GM12878 (cell line): ENCODE measurements around the gene FHL1. TPM values are rescaled to one million over a fixed set of nuclear protein-coding genes. Genes with fewer than 3 reads are reported as not detected.
A peak's percentile ranks its signal among the peaks of the same experiment; 100 is the strongest.

ENCODE experiments used
- ATAC-seq: fragments of 200-7000 bp; cut with Tn5 transposase; 3 replicates; pipeline ENCODE4 v1.9.1; 2020; ENCODE audit warnings: mild to moderate bottlenecking, moderate library complexity
- BruUV-seq: library from RNA; stranded (reverse); fragments of 400-500 nt; replicated peaks from 2 replicates; lab custom pipeline; 2021; lab: Mats Ljungman, UMichigan
- CTCF ChIA-PET: fragments of 300-600 bp; sonication (Branson Sonifier 250); formaldehyde crosslinking; extraction: SDS; loops from one replicate; lab custom pipeline; 2021; ENCODE audit warnings: inconsistent platforms; lab: Yijun Ruan, JAX
- POLR2A ChIA-PET: fragments of 350-600 bp; formaldehyde crosslinking; extraction: SDS; loops from one replicate; lab custom pipeline; 2021; ENCODE audit warnings: inconsistent platforms; lab: Charles Lee
- RAD21 ChIA-PET: fragments of 300-600 bp; sonication (Branson Sonifier 250); formaldehyde crosslinking; loops from one replicate; lab custom pipeline; 2023; ENCODE audit warnings: antibody characterized with exemption; ENCODE audit not compliant: unreplicated experiment; lab: Charles Lee
- SMC1A ChIA-PET: fragments of 300-600 bp; sonication (Branson Sonifier 250); formaldehyde crosslinking; loops from one replicate; lab custom pipeline; 2023; ENCODE audit not compliant: unreplicated experiment, uncharacterized antibody; lab: Charles Lee
- DNase-seq: peaks from one replicate; pipeline ENCODE4 v3.0.0-alpha.2; 2011; ENCODE audit warnings: low read depth, low spot score
- FAIRE-seq: peaks from 3 replicates; lab custom pipeline; 2011; peaks lifted over from hg19 to GRCh38; lab: Jason Lieb, UNC
- H2AFZ ChIP-seq: 2 replicates; pipeline ENCODE4 v1.6.0; 2011; ENCODE audit warnings: low read depth, low read length, control low read depth; ENCODE audit not compliant: control insufficient read depth
- H3K27ac ChIP-seq: 2 replicates; pipeline ENCODE4 v1.5.1; 2011; ENCODE audit warnings: control low read depth; ENCODE audit not compliant: control insufficient read depth, insufficient read depth
- H3K27me3 ChIP-seq, 2 experiments: replicated peaks in 1 of 2; 2 replicates each; pipeline versions ENCODE4 v1.6.0 to v1.6.1; 2011; ENCODE audit warnings: low read length in 1 of 2; ENCODE audit not compliant: control insufficient read depth in 2 of 2, insufficient read depth in 2 of 2
- H3K36me3 ChIP-seq, 2 experiments: 2 replicates each; pipeline ENCODE4 v1.5.1; 2011; ENCODE audit warnings: low read length in 1 of 2; ENCODE audit not compliant: control insufficient read depth in 2 of 2, insufficient read depth in 2 of 2
- H3K4me1 ChIP-seq: 2 replicates; pipeline ENCODE4 v1.6.1; 2011; ENCODE audit warnings: mild to moderate bottlenecking, low read length, moderate library complexity, mixed read lengths; ENCODE audit not compliant: control insufficient read depth, insufficient read depth
- H3K4me2 ChIP-seq: 2 replicates; pipeline ENCODE4 v1.6.0; 2011; ENCODE audit warnings: control low read depth; ENCODE audit not compliant: control insufficient read depth, insufficient read depth
- H3K4me3 ChIP-seq: fragments of 200-600 bp; sonication (generic); 2 replicates; pipeline ENCODE4 v1.5.1; 2016
- H3K79me2 ChIP-seq: 2 replicates; pipeline ENCODE4 v1.6.0; 2011; ENCODE audit warnings: low read length; ENCODE audit not compliant: control insufficient read depth, insufficient read depth
- H3K9ac ChIP-seq: 2 replicates; pipeline ENCODE4 v1.8.0; 2011; ENCODE audit warnings: low read length, control low read depth, mixed read lengths; ENCODE audit not compliant: control insufficient read depth, insufficient read depth
- H3K9me3 ChIP-seq: replicated peaks from 3 replicates; pipeline ENCODE4 v1.5.1; 2011; ENCODE audit warnings: mild to moderate bottlenecking, low read length; ENCODE audit not compliant: control insufficient read depth, insufficient read depth
- H4K20me1 ChIP-seq: 2 replicates; pipeline ENCODE4 v1.6.0; 2011; ENCODE audit not compliant: control insufficient read depth, insufficient read depth
- BCL11A ChIP-seq: IDR thresholded peaks from 2 replicates; pipeline ENCODE4 v1.6.1; 2011; ENCODE audit warnings: low read depth, low read length
- BMI1 ChIP-seq: fragments of 450-650 bp; IDR thresholded peaks from 2 replicates; pipeline ENCODE4 v1.6.1; 2016; ENCODE audit warnings: mild to moderate bottlenecking, moderate library complexity, borderline replicate concordance
- CBFB ChIP-seq: IDR thresholded peaks from 2 replicates; pipeline ENCODE4 v1.6.1; 2016; ENCODE audit warnings: antibody characterized with exemption, low read depth
- DPF2 ChIP-seq: fragments of 450-650 bp; IDR thresholded peaks from 2 replicates; pipeline ENCODE4 v1.6.1; 2017; ENCODE audit warnings: mild to moderate bottlenecking
- EGR1 ChIP-seq, 2 experiments: IDR thresholded peaks; 1 replicate in 1 of 2; 2 replicates in 1 of 2; pipeline ENCODE4 v1.6.1; 2011 to 2012; ENCODE audit warnings: low read depth in 2 of 2, low read length in 2 of 2, borderline replicate concordance in 1 of 2, mild to moderate bottlenecking in 1 of 2, moderate library complexity in 1 of 2
- GATAD2B ChIP-seq: fragments of 450-650 bp; conservative IDR thresholded peaks from 2 replicates; pipeline ENCODE4 v1.6.1; 2017; ENCODE audit warnings: low read depth, mild to moderate bottlenecking, moderate library complexity
- HCFC1 ChIP-seq: fragments of 150-350 bp; IDR thresholded peaks from 2 replicates; pipeline ENCODE4 v1.6.1; 2014; ENCODE audit warnings: low read length
- JUNB ChIP-seq: IDR thresholded peaks from 2 replicates; pipeline ENCODE4 v1.6.1; 2016; ENCODE audit warnings: antibody characterized with exemption, mild to moderate bottlenecking
- JUND ChIP-seq: IDR thresholded peaks from 2 replicates; pipeline ENCODE4 v1.6.1; 2012; ENCODE audit warnings: low read depth, mild to moderate bottlenecking, low read length, improper control_type of control experiment, moderate library complexity
- KLF5 ChIP-seq: fragments of 450-650 bp; IDR thresholded peaks from 2 replicates; pipeline ENCODE4 v1.6.1; 2014; ENCODE audit warnings: mild to moderate bottlenecking; ENCODE audit not compliant: partially characterized antibody
- RCOR1 ChIP-seq: conservative IDR thresholded peaks from 2 replicates; pipeline ENCODE4 v1.6.1; 2012; ENCODE audit warnings: low read depth, low read length, improper control_type of control experiment
- SIX5 ChIP-seq: IDR thresholded peaks from 2 replicates; pipeline ENCODE4 v1.6.1; 2011; ENCODE audit warnings: mild to moderate bottlenecking, low read depth, low read length, moderate library complexity; ENCODE audit not compliant: severe bottlenecking
- SP1 ChIP-seq: IDR thresholded peaks from one replicate; pipeline ENCODE4 v1.6.1; 2011; ENCODE audit warnings: low read depth, low read length
- STAT3 ChIP-seq: IDR thresholded peaks from 2 replicates; pipeline ENCODE4 v1.6.1; 2011; ENCODE audit warnings: low read depth, low read length, improper control_type of control experiment
- TBL1XR1 ChIP-seq: IDR thresholded peaks from 2 replicates; pipeline ENCODE4 v1.6.1; 2012; ENCODE audit warnings: low read depth, low read length, improper control_type of control experiment
- TCF3 ChIP-seq: IDR thresholded peaks from 2 replicates; pipeline ENCODE4 v1.6.1; 2012; ENCODE audit warnings: low read depth, mild to moderate bottlenecking, low read length, borderline replicate concordance; ENCODE audit not compliant: insufficient read depth
- TCF7 ChIP-seq: IDR thresholded peaks from 2 replicates; pipeline ENCODE4 v1.6.1; 2014; ENCODE audit warnings: antibody characterized with exemption, borderline replicate concordance
- WRNIP1 ChIP-seq: IDR thresholded peaks from 2 replicates; pipeline ENCODE4 v1.6.1; 2011; ENCODE audit warnings: low read depth, low read length, improper control_type of control experiment, borderline replicate concordance
- ZNF384 ChIP-seq: IDR thresholded peaks from 2 replicates; pipeline ENCODE4 v1.6.1; 2012; ENCODE audit warnings: low read depth, mild to moderate bottlenecking, low read length, improper control_type of control experiment, borderline replicate concordance
- ZNF622 ChIP-seq: fragments of 450-650 bp; IDR thresholded peaks from 2 replicates; pipeline ENCODE4 v1.6.1; 2017; ENCODE audit warnings: mild to moderate bottlenecking, inconsistent platforms
- WGBS: methylation state at CpG from one replicate; pipeline ENCODE4 v1.1.6; 2016; ENCODE audit warnings: low lambda C conversion rate; ENCODE audit not compliant: insufficient replicate concordance, insufficient coverage; ENCODE audit errors: missing lambda C conversion rate; 5-methylcytosine and 5-hydroxymethylcytosine counted together
- in situ Hi-C: fragments of 300-500 bp; cut with MboI; formaldehyde crosslinking; loops from 9 replicates; pipeline ENCODE4 v1.14.3; 2018; ENCODE audit warnings: mixed read lengths
- intact Hi-C: fragments of 100-400 bp; cut with micrococcal nuclease; formaldehyde crosslinking; loops from one replicate; pipeline ENCODE4 v1.14.2; 2022; ENCODE audit not compliant: unreplicated experiment
- polyA plus RNA-seq, 11 experiments: library from polyadenylated mRNA; depleted of rRNA in 4 of 11; unstranded in 6 of 11; stranded (reverse) in 5 of 11; fragments of >200 nt; fragmentation: Nextera tagmentation in 4 of 11; fragmentation: Illumina TruSeq in 1 of 11; extraction: Ambion mirVana in 4 of 11; extraction: Trizol in 1 of 11; gene quantifications; 1 replicate in 1 of 11; 2 replicates in 10 of 11; pipeline versions ENCODE4 v1.2.1 to v1.2.3, GENCODE V29; 2011 to 2016; ENCODE audit warnings: inconsistent platforms in 2 of 11, missing spikeins in 2 of 11, low read depth in 1 of 11
- total RNA-seq, 4 experiments: library from RNA; depleted of rRNA in 3 of 4; stranded (reverse); fragments of >200 nt in 3 of 4; fragmentation: Illumina TruSeq in 1 of 4; extraction: Trizol in 1 of 4; gene quantifications; 2 replicates each; pipeline versions ENCODE4 v1.2.1 to v1.2.3, GENCODE V29; 2013 to 2021
- TF ChIP-seq, protein P1 (sequence below): fragments of 150-350 bp; IDR thresholded peaks from 2 replicates; pipeline ENCODE4 v1.6.1; 2014; ENCODE audit warnings: mild to moderate bottlenecking, low read depth, low read length
- TF ChIP-seq, protein P2 (sequence below): fragments of 450-650 bp; IDR thresholded peaks from 2 replicates; pipeline ENCODE4 v1.6.1; 2017; ENCODE audit warnings: antibody characterized with exemption, mild to moderate bottlenecking, moderate library complexity

The FHL1 gene
- total and polyA plus RNA-seq, 10 of the 15 experiments (the other 5 are each of a cell fraction or from before 2014, with no cell fraction given), result 0.13 to 0.59 (median 0.34) TPM; not detected in 1

DNA sequence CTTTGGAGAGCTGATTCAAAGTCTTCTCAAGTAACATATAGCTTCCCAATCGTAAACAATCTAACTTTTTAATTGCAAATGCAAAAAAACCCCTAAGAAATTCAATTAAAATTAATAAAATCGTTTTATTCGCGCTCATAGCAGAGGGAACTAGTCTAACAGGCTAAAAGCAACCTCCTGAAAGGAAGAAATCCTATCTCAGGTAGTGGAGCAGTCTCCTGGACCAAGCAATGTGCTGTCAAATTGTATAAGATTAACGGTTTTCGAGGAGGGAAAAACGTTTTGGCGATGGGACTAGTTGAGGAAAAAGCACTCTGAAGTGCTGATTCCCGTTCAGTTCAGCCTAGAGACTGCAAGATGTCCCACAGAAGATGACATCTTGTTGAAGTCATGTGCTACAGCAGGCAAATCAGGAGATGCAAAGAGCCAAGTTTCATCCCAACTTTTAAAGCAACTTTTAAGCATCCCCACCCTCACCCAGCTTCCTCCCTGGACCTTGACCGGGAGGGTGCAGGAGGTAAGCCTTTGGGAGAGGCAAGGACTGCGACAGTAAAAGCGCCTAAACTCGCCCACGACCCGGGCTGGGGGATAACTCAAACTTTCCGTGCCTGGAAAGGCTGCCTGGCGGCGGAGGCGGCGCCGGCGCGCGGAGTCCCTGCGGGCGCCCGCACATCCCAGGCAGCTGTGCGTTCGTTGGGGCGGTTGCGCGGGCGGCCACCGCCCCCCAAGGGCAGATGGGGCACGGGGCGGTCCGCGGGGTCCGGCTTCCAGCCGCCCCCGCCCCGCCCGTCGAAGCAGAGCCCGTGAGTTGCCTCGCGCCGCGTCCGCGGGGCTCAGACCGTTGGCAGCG lies 103.1 kb downstream of the FHL1 start:
- ChIA-PET POLR2A (no interaction called here), SMC1A (interaction anchor here (1.2 to 1.3 kb wide), 2 partner anchors 48 to 282 kb away, joined by 3 read pairs; no protein-coding TSS in a partner anchor), RAD21 (no interaction called here), CTCF (interaction anchor here (1.0 to 3.3 kb wide), 5 partner anchors 17 to 222 kb away, joined by 3 to 18 read pairs (median 4); no protein-coding TSS in a partner anchor)
- H3K36me3 ChIP-seq, result no peaks in the 10 kb centered on the region
- WGBS, result 15% methylated on average over 37 of the region's 53 CpGs
- FAIRE-seq (peak; percentile 78), DNase-seq (no peak), ATAC-seq (peak; percentile 65)
- no peaks in the 10 kb centered on the region for H3K9me3 ChIP-seq
- peak overlapping the region; percentile 89 for H3K4me2 ChIP-seq
- H2AFZ ChIP-seq, result peak overlapping the region; percentile 78
- peaks cover 4% of the 10 kb centered on the region for H3K79me2 ChIP-seq
- no peaks in the 10 kb centered on the region for H3K27me3 ChIP-seq
- H3K9ac ChIP-seq, result peak overlapping the region; percentile 60; the same call in 1 of the 2 replicates
- no TSS peak for BruUV-seq
- no peaks in the 10 kb centered on the region for H4K20me1 ChIP-seq
- intact Hi-C loops, result no loop called here
- H3K4me3 ChIP-seq, result peak overlapping the region; percentile 70
- H3K4me1 ChIP-seq, result no peaks in the 10 kb centered on the region
- in situ Hi-C loops, result no loop called here
- no peak overlapping the region; the same call in none of the 2 replicates for H3K27ac ChIP-seq
- TF ChIP-seq ZNF384, result no peak
- no peak for TF ChIP-seq WRNIP1
- peak in 1 of 2 experiments; percentile 39; a peak in 1 of 3 replicates for TF ChIP-seq EGR1 (IDR thresholded peaks at IDR 0.05; ENCODE audit: borderline replicate concordance in 1 of 2, low read depth in 2 of 2, low read length in 2 of 2)
- TF ChIP-seq CBFB, result no peak
- TF ChIP-seq STAT3, result no peak
- no peak for TF ChIP-seq RCOR1
- TF ChIP-seq GATAD2B, result 0 out of 2 replicates have a peak, but pooled peaks have one; percentile 40
- no peak for TF ChIP-seq TCF7
- TF ChIP-seq BMI1, result no peak
- 0 out of 2 replicates have a peak, but pooled peaks have one; percentile 24 for TF ChIP-seq DPF2
- TF ChIP-seq KLF5, result no peak
- no peak for TF ChIP-seq BCL11A
- TF ChIP-seq, protein P1, sequence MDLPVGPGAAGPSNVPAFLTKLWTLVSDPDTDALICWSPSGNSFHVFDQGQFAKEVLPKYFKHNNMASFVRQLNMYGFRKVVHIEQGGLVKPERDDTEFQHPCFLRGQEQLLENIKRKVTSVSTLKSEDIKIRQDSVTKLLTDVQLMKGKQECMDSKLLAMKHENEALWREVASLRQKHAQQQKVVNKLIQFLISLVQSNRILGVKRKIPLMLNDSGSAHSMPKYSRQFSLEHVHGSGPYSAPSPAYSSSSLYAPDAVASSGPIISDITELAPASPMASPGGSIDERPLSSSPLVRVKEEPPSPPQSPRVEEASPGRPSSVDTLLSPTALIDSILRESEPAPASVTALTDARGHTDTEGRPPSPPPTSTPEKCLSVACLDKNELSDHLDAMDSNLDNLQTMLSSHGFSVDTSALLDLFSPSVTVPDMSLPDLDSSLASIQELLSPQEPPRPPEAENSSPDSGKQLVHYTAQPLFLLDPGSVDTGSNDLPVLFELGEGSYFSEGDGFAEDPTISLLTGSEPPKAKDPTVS, result no peak
- no peak for TF ChIP-seq JUNB
- TF ChIP-seq TBL1XR1, result no peak
- TF ChIP-seq, protein P2, sequence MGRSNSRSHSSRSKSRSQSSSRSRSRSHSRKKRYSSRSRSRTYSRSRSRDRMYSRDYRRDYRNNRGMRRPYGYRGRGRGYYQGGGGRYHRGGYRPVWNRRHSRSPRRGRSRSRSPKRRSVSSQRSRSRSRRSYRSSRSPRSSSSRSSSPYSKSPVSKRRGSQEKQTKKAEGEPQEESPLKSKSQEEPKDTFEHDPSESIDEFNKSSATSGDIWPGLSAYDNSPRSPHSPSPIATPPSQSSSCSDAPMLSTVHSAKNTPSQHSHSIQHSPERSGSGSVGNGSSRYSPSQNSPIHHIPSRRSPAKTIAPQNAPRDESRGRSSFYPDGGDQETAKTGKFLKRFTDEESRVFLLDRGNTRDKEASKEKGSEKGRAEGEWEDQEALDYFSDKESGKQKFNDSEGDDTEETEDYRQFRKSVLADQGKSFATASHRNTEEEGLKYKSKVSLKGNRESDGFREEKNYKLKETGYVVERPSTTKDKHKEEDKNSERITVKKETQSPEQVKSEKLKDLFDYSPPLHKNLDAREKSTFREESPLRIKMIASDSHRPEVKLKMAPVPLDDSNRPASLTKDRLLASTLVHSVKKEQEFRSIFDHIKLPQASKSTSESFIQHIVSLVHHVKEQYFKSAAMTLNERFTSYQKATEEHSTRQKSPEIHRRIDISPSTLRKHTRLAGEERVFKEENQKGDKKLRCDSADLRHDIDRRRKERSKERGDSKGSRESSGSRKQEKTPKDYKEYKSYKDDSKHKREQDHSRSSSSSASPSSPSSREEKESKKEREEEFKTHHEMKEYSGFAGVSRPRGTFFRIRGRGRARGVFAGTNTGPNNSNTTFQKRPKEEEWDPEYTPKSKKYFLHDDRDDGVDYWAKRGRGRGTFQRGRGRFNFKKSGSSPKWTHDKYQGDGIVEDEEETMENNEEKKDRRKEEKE, result no peak
- TF ChIP-seq ZNF622, result no peak
- no peak for TF ChIP-seq JUND
- TF ChIP-seq SIX5, result no peak
- TF ChIP-seq TCF3, result no peak
- TF ChIP-seq HCFC1, result no peak
- no peak for TF ChIP-seq SP1
